Memory B cell (primary cell): ENCODE data around the gene ATP8B4.

Experiments used
- ATAC-seq: fragments of 150-1000 bp; cut with Tn5 transposase; 2 replicates; pipeline ENCODE4 v1.10.0; 2021; ENCODE audit warnings: low read depth, mild to moderate bottlenecking, moderate library complexity
- DNase-seq, 2 donors: peaks; one replicate each; pipeline ENCODE4 v3.0.0; 2022; ENCODE audit warnings: low spot score in 2 of 2
- H3K27ac Mint-ChIP-seq: one replicate; pipeline ENCODE4 v1.8.0; 2022; ENCODE audit warnings: mild to moderate bottlenecking, moderate library complexity, mixed read lengths
- H3K27me3 Mint-ChIP-seq: one replicate; pipeline ENCODE4 v1.8.0; 2022; ENCODE audit warnings: mixed read lengths
- H3K36me3 Mint-ChIP-seq: one replicate; pipeline ENCODE4 v1.8.0; 2022; ENCODE audit warnings: mild to moderate bottlenecking, mixed read lengths
- H3K4me1 Mint-ChIP-seq: one replicate; pipeline ENCODE4 v1.8.0; 2022; ENCODE audit warnings: mixed read lengths
- H3K4me3 Mint-ChIP-seq: one replicate; pipeline ENCODE4 v1.8.0; 2022; ENCODE audit warnings: mild to moderate bottlenecking, moderate library complexity, mixed read lengths
- H3K9me3 Mint-ChIP-seq: one replicate; pipeline ENCODE4 v1.8.0; 2022; ENCODE audit warnings: mixed read lengths

The ATP8B4 gene

GRCh38 chr15:49926740-49927139 lies 192.3 kb downstream of the ATP8B4 start:
- Mint-ChIP-seq H3K36me3 (no peaks in the 10 kb centered on the region), H3K4me1 (no peaks in the 10 kb centered on the region), H3K4me3 (no peak overlapping the region), H3K27me3 (peaks cover 3% of the 10 kb centered on the region), H3K9me3 (no peaks in the 10 kb centered on the region), H3K27ac (no peak overlapping the region)
- ATAC-seq (no peak), DNase-seq (no peak)

- no peak for DNase-seq
- Mint-ChIP-seq H3K27me3 (peaks cover 3% of the 10 kb centered on the region), H3K9me3 (no peaks in the 10 kb centered on the region), H3K27ac (no peak overlapping the region), H3K36me3 (no peaks in the 10 kb centered on the region), H3K4me1 (no peaks in the 10 kb centered on the region), H3K4me3 (no peak overlapping the region)
- no peak for ATAC-seq
These were observed 195.4 kb downstream of the ATP8B4 start for GRCh38 chr15:49923671-49924070.

- no peak for DNase-seq
- H3K9me3 Mint-ChIP-seq = peaks cover 3% of the 10 kb centered on the region
- H3K4me1 Mint-ChIP-seq = no peaks in the 10 kb centered on the region
- H3K36me3 Mint-ChIP-seq = no peaks in the 10 kb centered on the region
- H3K4me3 Mint-ChIP-seq = no peak overlapping the region
- no peak overlapping the region for H3K27ac Mint-ChIP-seq
- H3K27me3 Mint-ChIP-seq = no peaks in the 10 kb centered on the region
- no peak for ATAC-seq
These were observed 200.0 kb downstream of the ATP8B4 start for GRCh38 chr15:49919034-49919433.

DNA sequence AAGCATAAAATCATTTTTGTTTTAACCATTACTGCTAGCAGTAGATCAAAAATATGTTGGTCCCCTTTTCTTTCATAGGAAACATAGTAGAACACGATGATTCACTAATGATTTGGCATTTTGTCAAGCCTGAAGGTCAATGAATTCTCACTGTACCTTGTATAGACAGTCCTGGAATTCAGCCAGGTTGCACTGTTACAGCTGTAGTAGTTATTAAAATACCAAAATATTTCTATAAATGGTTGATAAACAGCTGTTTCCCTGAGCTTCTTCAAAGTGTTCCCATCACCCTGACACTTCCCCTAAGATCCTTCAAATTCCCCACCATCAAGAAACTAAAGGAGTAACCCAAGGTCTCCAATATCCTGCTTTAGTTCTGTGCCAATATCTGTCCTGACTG lies 200.9 kb downstream of the ATP8B4 start:
- no peaks in the 10 kb centered on the region for H3K36me3 Mint-ChIP-seq
- no peak for ATAC-seq
- H3K4me1 Mint-ChIP-seq = no peaks in the 10 kb centered on the region
- H3K27me3 Mint-ChIP-seq = no peaks in the 10 kb centered on the region
- peaks cover 3% of the 10 kb centered on the region for H3K9me3 Mint-ChIP-seq
- no peak for DNase-seq
- H3K4me3 Mint-ChIP-seq = no peak overlapping the region
- H3K27ac Mint-ChIP-seq = no peak overlapping the region

DNA sequence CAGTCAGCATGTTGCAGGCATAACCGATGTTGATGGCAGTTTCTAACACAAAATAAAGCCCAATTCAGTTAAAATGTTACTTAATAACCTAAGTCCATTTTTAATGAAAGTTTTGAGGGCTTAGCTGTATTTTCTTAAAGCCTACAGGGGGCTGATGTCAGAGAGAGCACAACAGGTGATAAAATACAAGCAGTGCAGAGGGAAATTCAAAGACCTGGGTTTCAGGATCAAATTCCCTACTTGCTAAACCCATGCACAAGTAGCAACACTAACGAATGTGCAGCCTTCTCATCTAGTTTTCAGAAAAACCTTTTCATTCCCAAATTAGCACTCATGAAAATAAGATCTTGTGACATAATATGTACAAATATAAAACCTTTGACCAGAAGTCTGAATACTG lies 202.0 kb downstream of the ATP8B4 start:
- ATAC-seq (no peak), DNase-seq (no peak)
- no peak overlapping the region for H3K4me3 Mint-ChIP-seq
- H3K27ac Mint-ChIP-seq = no peak overlapping the region
- peaks cover 5% of the 10 kb centered on the region for H3K9me3 Mint-ChIP-seq
- no peaks in the 10 kb centered on the region for H3K36me3 Mint-ChIP-seq
- no peaks in the 10 kb centered on the region for H3K27me3 Mint-ChIP-seq
- no peaks in the 10 kb centered on the region for H3K4me1 Mint-ChIP-seq

GRCh38 chr15:49915822-49916221 lies 203.2 kb downstream of the ATP8B4 start:
- Mint-ChIP-seq H3K9me3 (peaks cover 5% of the 10 kb centered on the region), H3K36me3 (no peaks in the 10 kb centered on the region), H3K4me1 (no peaks in the 10 kb centered on the region), H3K27me3 (no peaks in the 10 kb centered on the region), H3K4me3 (no peak overlapping the region), H3K27ac (no peak overlapping the region)
- ATAC-seq = no peak
- no peak for DNase-seq

DNA sequence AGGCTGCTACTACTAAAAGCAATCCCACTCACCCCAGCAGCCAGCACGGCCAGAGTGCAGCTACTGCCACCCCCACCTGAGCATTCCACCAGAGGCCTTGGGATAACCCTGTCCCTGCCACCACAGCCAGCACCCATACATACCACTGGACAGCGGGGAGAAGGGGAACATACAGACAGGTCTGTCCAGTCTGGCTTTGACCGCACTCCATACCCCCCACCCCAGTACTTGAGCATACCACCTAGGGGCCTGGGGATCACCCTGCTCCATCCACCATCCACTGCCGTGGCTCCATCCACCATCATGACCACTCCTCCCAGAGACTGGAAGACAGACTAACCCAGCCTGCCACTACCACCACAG lies 210.1 kb downstream of the ATP8B4 start:
- H3K4me1 Mint-ChIP-seq = no peaks in the 10 kb centered on the region
- no peak for ATAC-seq
- no peaks in the 10 kb centered on the region for H3K36me3 Mint-ChIP-seq

DNA sequence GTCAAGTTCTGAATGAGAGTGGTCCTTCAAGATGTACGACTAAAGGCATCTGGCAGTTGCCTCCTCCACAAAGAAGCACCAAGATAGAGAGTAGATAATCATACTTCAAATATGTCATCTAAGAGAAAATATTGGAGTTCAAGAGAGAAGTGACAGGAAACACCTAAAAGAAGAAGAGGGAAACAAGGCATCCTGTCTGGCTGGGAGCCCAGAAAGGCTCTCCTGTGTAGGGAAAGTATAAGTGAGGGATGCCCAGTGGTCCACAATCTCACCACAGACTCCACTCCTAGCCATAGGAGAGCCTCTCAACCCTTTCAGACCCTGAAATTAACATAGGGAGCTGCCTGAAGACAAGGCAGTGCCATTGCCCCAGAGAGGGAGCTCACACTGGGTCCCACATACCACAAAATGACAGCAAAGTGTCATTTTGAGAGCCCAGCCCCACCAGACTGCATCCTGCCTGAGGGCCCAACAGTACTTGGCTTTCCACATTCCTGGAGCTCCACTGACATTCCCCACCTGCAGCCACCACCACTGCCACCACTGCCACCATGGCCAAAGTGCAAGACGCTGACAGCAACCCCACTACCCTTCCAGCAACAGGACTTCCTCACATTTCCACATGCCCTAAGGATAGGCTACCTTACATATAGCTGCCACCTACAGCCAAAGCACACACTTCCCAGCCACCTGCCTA lies 210.6 kb downstream of the ATP8B4 start:
- no peaks in the 10 kb centered on the region for H3K27me3 Mint-ChIP-seq
- H3K4me3 Mint-ChIP-seq = no peak overlapping the region
- no peak for DNase-seq
- H3K9me3 Mint-ChIP-seq = peaks cover 10% of the 10 kb centered on the region
- no peak overlapping the region for H3K27ac Mint-ChIP-seq
- H3K36me3 Mint-ChIP-seq = no peaks in the 10 kb centered on the region
- no peaks in the 10 kb centered on the region for H3K4me1 Mint-ChIP-seq
- ATAC-seq = no peak

More for the DNA sequence above, 210.1 kb downstream of the ATP8B4 start:
- Mint-ChIP-seq H3K4me3 (no peak overlapping the region), H3K27me3 (no peaks in the 10 kb centered on the region), H3K9me3 (peaks cover 10% of the 10 kb centered on the region), H3K27ac (no peak overlapping the region)
- DNase-seq = no peak

- Mint-ChIP-seq H3K4me3 (no peak overlapping the region), H3K36me3 (no peaks in the 10 kb centered on the region), H3K27ac (no peak overlapping the region), H3K9me3 (peaks cover 7% of the 10 kb centered on the region), H3K27me3 (no peaks in the 10 kb centered on the region), H3K4me1 (no peaks in the 10 kb centered on the region)
- DNase-seq (no peak), ATAC-seq (no peak)
These were observed 212.1 kb downstream of the ATP8B4 start for GRCh38 chr15:49906966-49907365.

- Mint-ChIP-seq H3K4me1 (no peaks in the 10 kb centered on the region), H3K4me3 (no peak overlapping the region), H3K36me3 (no peaks in the 10 kb centered on the region), H3K27me3 (no peaks in the 10 kb centered on the region), H3K9me3 (peaks cover 6% of the 10 kb centered on the region), H3K27ac (no peak overlapping the region)
- DNase-seq (no peak), ATAC-seq (no peak)
These were observed 213.8 kb downstream of the ATP8B4 start for GRCh38 chr15:49905221-49905620.

DNA sequence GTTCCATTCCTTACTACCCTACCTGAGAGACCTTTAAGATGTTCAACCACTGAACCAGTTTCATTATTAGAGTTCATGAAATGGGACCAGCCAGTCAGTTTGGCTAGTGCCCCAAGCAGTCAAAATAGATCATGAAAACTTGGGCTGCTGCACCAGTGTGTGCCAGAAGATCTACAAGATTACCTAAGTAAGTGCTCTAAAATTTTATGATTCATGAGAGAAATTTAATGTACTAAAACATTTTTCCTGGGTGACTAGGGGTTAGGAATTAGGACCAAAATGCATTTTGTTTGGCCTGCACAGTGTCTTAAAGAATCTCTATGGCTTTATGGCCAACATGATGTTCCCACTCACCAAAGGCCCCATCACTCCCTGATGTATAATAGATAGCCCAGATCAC lies 214.7 kb downstream of the ATP8B4 start:
- H3K9me3 Mint-ChIP-seq = no peaks in the 10 kb centered on the region
- no peak overlapping the region for H3K27ac Mint-ChIP-seq
- no peaks in the 10 kb centered on the region for H3K4me1 Mint-ChIP-seq
- ATAC-seq = no peak
- no peak for DNase-seq
- no peak overlapping the region for H3K4me3 Mint-ChIP-seq
- H3K36me3 Mint-ChIP-seq = no peaks in the 10 kb centered on the region
- H3K27me3 Mint-ChIP-seq = no peaks in the 10 kb centered on the region

GRCh38 chr15:49902685-49903501 lies 216.1 kb downstream of the ATP8B4 start:
- no peak for DNase-seq
- H3K27ac Mint-ChIP-seq = no peak overlapping the region
- H3K4me1 Mint-ChIP-seq = no peaks in the 10 kb centered on the region
- H3K4me3 Mint-ChIP-seq = no peak overlapping the region
- no peaks in the 10 kb centered on the region for H3K36me3 Mint-ChIP-seq
- no peak for ATAC-seq
- H3K27me3 Mint-ChIP-seq = no peaks in the 10 kb centered on the region
- no peaks in the 10 kb centered on the region for H3K9me3 Mint-ChIP-seq

GRCh38 chr15:49901996-49902684 lies 216.9 kb downstream of the ATP8B4 start:
- no peaks in the 10 kb centered on the region for H3K4me1 Mint-ChIP-seq
- ATAC-seq = no peak
- no peak overlapping the region for H3K27ac Mint-ChIP-seq
- no peak overlapping the region for H3K4me3 Mint-ChIP-seq
- no peaks in the 10 kb centered on the region for H3K9me3 Mint-ChIP-seq
- no peaks in the 10 kb centered on the region for H3K27me3 Mint-ChIP-seq
- DNase-seq = no peak
- no peaks in the 10 kb centered on the region for H3K36me3 Mint-ChIP-seq

GRCh38 chr15:49901321-49901720 lies 217.7 kb downstream of the ATP8B4 start:
- DNase-seq (no peak), ATAC-seq (no peak)
- Mint-ChIP-seq H3K4me1 (no peaks in the 10 kb centered on the region), H3K27ac (no peak overlapping the region), H3K9me3 (no peaks in the 10 kb centered on the region), H3K27me3 (no peaks in the 10 kb centered on the region), H3K36me3 (no peaks in the 10 kb centered on the region), H3K4me3 (no peak overlapping the region)
